Naive B cell (primary cell): Measurements from ENCODE around the gene TMEM191B. TPM values are rescaled to one million over a fixed set of nuclear protein-coding genes. Genes with fewer than 3 reads are reported as not detected.
"Not testable (repeated sequence)": the region's sequence is repeated elsewhere in the genome, so short reads cannot be mapped to it uniquely, and the experiment has no call there.

Experiments
- ATAC-seq, 2 donors: fragments of 150-1000 bp; cut with Tn5 transposase; 2 replicates each; pipeline ENCODE4 v1.10.0; 2021; ENCODE audit warnings: low read depth in 2 of 2, mild to moderate bottlenecking in 2 of 2, moderate library complexity in 2 of 2
- DNase-seq: peaks from one replicate; pipeline ENCODE4 v3.0.0; 2022
- H3K27ac Mint-ChIP-seq, 6 donors: one replicate each; pipeline ENCODE4 v1.8.0; 2020 to 2022; ENCODE audit warnings: mild to moderate bottlenecking in 6 of 6, mixed read lengths in 6 of 6, moderate library complexity in 5 of 6, inconsistent platforms in 2 of 6
- H3K27me3 Mint-ChIP-seq, 3 donors: one replicate each; pipeline ENCODE4 v1.8.0; 2021 to 2022; ENCODE audit warnings: mixed read lengths in 3 of 3, mild to moderate bottlenecking in 1 of 3
- H3K36me3 Mint-ChIP-seq, 2 donors: one replicate each; pipeline ENCODE4 v1.8.0; 2020 to 2022; ENCODE audit warnings: mixed read lengths in 2 of 2, inconsistent platforms in 1 of 2, mild to moderate bottlenecking in 1 of 2
- H3K4me1 Mint-ChIP-seq, 3 donors: one replicate each; pipeline ENCODE4 v1.8.0; 2020 to 2022; ENCODE audit warnings: mixed read lengths in 3 of 3, inconsistent platforms in 1 of 3, mild to moderate bottlenecking in 1 of 3, moderate library complexity in 1 of 3
- H3K4me3 Mint-ChIP-seq, 8 donors: one replicate each; pipeline ENCODE4 v1.8.0; 2020 to 2022; ENCODE audit warnings: mild to moderate bottlenecking in 8 of 8, mixed read lengths in 8 of 8, moderate library complexity in 8 of 8, inconsistent platforms in 2 of 8
- H3K9me3 Mint-ChIP-seq, 7 donors: one replicate each; pipeline ENCODE4 v1.8.0; 2020 to 2022; ENCODE audit warnings: mixed read lengths in 7 of 7, mild to moderate bottlenecking in 5 of 7, inconsistent platforms in 2 of 7, moderate library complexity in 1 of 7
- polyA plus RNA-seq, 6 donors: library from polyadenylated mRNA; unstranded; fragments of 300-500 nt; fragmentation: Illumina TruSeq; gene quantifications; one replicate each; pipeline ENCODE4 v1.2.3, GENCODE V29; 2021; ENCODE audit warnings: low read depth in 6 of 6

Gene TMEM191B
- polyA plus RNA-seq: 1 to 10 TPM in 2 of 6 donors, under 1 TPM in 1, not detected in 3; 0.67 to 3.5 (median 1.3) TPM

GRCh38 chr22:18527752-18528596, at the start of gene TMEM191B:
Gene TMEM191B (plus strand): TSS chr22:18527802. CDS start chr22:18527981, 179 bp downstream.
- not testable (repeated sequence) for H3K36me3 Mint-ChIP-seq, H3K27ac Mint-ChIP-seq, H3K4me1 Mint-ChIP-seq, DNase-seq, H3K27me3 Mint-ChIP-seq, H3K9me3 Mint-ChIP-seq
- peak; percentile 14 to 17 for ATAC-seq
- H3K4me3 Mint-ChIP-seq: peak within 1 kb of the TSS in 3 of 8 donors; percentile 22 to 89 (median 78)

DNA sequence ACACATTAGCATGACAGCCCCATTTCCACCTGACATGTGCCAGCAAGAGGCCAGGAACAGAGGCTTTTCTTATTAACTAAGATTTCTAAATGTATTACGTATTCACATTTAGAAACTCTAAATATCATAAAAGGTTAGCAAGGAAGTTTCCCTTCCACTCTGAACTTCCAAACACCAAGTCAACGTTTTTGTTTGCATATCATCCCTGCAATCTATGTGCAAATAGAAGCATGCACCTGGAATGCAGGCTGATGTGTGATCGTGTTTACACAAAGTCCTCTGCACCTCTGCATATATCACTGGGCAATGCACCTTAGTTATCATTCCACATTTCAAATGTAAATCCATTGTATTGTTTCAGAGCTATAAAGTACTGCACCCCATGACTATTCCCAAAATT, 31.4 kb upstream of the TMEM191B start:
- ATAC-seq, H3K27me3 Mint-ChIP-seq, H3K4me1 Mint-ChIP-seq, H3K9me3 Mint-ChIP-seq, DNase-seq, H3K36me3 Mint-ChIP-seq, H3K27ac Mint-ChIP-seq, H3K4me3 Mint-ChIP-seq: not testable (repeated sequence)

DNA sequence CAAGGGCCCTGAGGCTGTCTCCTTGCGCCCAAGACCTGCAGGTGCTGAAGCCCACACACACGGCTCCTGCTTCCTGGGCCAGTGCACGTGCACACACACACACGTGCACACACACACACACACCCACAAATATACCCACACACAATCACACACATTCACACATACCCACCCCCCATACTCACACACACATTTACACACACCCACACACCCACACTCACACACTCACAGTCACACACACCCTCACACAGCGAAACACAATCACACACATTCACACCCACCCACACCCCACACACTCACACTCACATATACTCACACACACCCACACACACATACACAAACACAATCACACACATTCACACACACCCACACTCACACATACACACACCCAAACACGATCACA, 16.3 kb upstream of the TMEM191B start:
- not testable (repeated sequence) for H3K4me1 Mint-ChIP-seq, H3K4me3 Mint-ChIP-seq, ATAC-seq, H3K27ac Mint-ChIP-seq, H3K36me3 Mint-ChIP-seq, H3K9me3 Mint-ChIP-seq, DNase-seq, H3K27me3 Mint-ChIP-seq

GRCh38 chr22:18512378-18512777, 15.2 kb upstream of the TMEM191B start:
- DNase-seq, H3K27me3 Mint-ChIP-seq, ATAC-seq, H3K4me3 Mint-ChIP-seq, H3K27ac Mint-ChIP-seq, H3K9me3 Mint-ChIP-seq, H3K36me3 Mint-ChIP-seq, H3K4me1 Mint-ChIP-seq: not testable (repeated sequence)

- DNase-seq, H3K27me3 Mint-ChIP-seq, H3K4me1 Mint-ChIP-seq, H3K9me3 Mint-ChIP-seq, ATAC-seq, H3K4me3 Mint-ChIP-seq, H3K27ac Mint-ChIP-seq, H3K36me3 Mint-ChIP-seq: not testable (repeated sequence)
Measured at GRCh38 chr22:18513454-18513853, 14.1 kb upstream of the TMEM191B start.

GRCh38 chr22:18518061-18518460, 9.5 kb upstream of the TMEM191B start, which contains the start of gene GGTLC3:
Gene GGTLC3 (minus strand): TSS chr22:18518161. CDS start chr22:18517897, 264 bp downstream.
- H3K4me1 Mint-ChIP-seq, DNase-seq, H3K9me3 Mint-ChIP-seq, H3K36me3 Mint-ChIP-seq, H3K4me3 Mint-ChIP-seq, ATAC-seq, H3K27me3 Mint-ChIP-seq, H3K27ac Mint-ChIP-seq: not testable (repeated sequence)

GRCh38 chr22:18522762-18523161, 4.8 kb upstream of the TMEM191B start:
- H3K27ac Mint-ChIP-seq, H3K9me3 Mint-ChIP-seq, H3K27me3 Mint-ChIP-seq, DNase-seq, ATAC-seq, H3K4me3 Mint-ChIP-seq, H3K36me3 Mint-ChIP-seq, H3K4me1 Mint-ChIP-seq: not testable (repeated sequence)

DNA sequence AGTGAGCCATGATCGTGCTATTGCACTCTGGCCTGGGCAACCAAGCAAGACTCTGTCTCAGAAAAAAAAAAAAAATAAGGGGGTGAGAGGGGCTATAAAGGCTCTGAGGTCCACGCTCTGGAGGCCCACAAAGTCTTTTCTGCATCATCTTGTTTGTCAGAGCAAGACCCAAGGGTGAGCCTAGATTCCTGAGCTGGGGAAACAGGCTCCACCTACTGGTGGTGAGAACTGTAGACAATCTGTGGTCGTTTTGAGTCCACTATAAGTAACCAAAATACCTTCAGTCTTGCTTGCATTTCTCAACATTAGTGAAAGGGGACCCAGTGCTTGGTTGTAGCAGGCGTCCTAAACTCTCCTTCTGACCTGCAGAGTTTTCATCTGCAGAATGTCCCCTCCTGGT, 4.3 kb upstream of the TMEM191B start:
- H3K27me3 Mint-ChIP-seq, H3K36me3 Mint-ChIP-seq, H3K4me3 Mint-ChIP-seq, DNase-seq, H3K9me3 Mint-ChIP-seq, ATAC-seq, H3K4me1 Mint-ChIP-seq, H3K27ac Mint-ChIP-seq: not testable (repeated sequence)

- not testable (repeated sequence) for H3K36me3 Mint-ChIP-seq, H3K27me3 Mint-ChIP-seq, H3K4me1 Mint-ChIP-seq, H3K9me3 Mint-ChIP-seq
- ATAC-seq: peak; percentile 73 to 76
- H3K4me3 Mint-ChIP-seq: peak overlapping the region in 2 of 8 donors; percentile 78 to 89
- H3K27ac Mint-ChIP-seq: peak overlapping the region in 1 of 6 donors; percentile 66
- DNase-seq: peak; percentile 70
Measured at GRCh38 chr22:18528597-18529415, 1.2 kb downstream of the TMEM191B start.

DNA sequence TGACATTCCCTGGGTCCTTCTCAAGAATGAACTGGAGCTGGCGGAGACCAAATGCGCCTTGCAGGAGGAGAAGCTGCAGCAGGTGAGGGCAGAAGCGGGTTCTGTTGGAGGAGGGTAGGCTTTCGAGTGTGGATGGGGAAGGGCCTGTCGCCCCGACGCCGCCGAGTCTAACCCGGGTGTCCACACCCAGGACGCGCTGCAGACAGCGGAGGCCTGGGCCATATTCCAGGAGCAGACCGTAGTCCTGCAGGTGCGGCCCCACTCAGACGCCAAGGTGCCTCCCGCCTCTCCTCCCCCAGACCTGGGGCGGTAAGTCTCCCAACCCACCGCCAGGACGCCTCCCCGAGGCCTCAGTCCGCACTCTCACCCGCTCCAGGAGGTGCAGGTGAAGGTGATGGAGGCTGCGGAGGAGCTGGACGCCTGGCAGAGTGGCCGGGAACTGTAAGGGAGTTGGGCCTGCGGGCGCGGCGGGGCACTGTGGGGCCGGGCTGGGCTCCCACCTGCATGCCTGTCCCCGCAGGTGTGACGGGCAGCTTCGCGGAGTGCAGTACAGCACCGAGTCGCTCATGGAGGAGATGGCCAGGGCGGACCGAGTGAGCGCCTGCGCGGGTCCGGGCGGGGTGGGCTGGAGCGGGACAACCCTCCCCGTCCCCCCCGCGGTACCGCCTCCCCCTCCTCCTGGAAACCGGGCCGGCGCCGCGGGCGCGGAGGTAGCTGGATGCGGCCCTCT, 2.0 kb downstream of the TMEM191B start:
- H3K4me3 Mint-ChIP-seq, H3K4me1 Mint-ChIP-seq, H3K9me3 Mint-ChIP-seq, H3K27ac Mint-ChIP-seq, H3K36me3 Mint-ChIP-seq, DNase-seq, H3K27me3 Mint-ChIP-seq: not testable (repeated sequence)
- ATAC-seq: peak; percentile 4 to 14

DNA sequence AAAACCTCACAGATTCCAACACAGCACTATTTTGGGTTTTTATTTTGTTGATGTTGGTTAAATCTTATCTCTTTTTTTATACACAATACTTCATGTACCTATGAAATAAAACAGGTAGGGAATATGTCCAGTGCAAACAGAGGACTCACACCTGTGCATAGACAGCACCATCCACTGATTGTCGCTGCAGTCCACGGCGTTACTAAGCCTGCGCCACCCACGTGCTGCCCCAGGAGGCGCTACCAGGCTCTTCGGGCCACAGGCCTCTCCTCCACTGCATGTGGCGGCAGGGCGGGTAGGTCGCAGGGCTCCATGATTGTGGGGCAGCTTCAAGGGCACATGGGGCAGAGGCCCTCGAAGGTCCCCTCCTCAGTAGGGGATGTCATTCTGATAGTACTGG, 6.0 kb downstream of the TMEM191B start:
- H3K9me3 Mint-ChIP-seq, DNase-seq, ATAC-seq, H3K36me3 Mint-ChIP-seq, H3K27me3 Mint-ChIP-seq, H3K4me3 Mint-ChIP-seq, H3K4me1 Mint-ChIP-seq, H3K27ac Mint-ChIP-seq: not testable (repeated sequence)

DNA sequence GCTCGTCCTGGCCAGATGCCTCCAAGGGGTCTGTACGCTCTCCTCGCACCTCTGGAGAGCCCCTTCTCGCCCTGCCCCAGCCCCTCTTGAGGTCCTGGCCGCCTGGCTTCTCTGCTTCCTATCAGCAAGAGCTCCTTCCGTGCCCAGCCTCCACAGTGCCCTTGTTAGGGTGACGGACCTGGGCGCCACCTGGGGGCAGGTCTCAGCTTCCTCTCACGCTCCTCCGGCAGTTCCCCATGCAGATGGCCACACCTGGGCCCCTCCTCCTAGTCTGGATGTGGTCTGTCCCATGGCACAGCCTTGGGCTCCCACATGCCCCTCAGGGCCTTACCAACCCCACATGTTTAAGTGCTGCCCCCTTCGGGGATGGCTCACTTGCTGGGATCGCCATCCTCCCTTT, 6.7 kb downstream of the TMEM191B start:
- not testable (repeated sequence) for DNase-seq, H3K4me3 Mint-ChIP-seq, H3K36me3 Mint-ChIP-seq, H3K4me1 Mint-ChIP-seq, H3K27me3 Mint-ChIP-seq, H3K9me3 Mint-ChIP-seq, H3K27ac Mint-ChIP-seq, ATAC-seq

- not testable (repeated sequence) for H3K36me3 Mint-ChIP-seq, H3K27ac Mint-ChIP-seq, H3K9me3 Mint-ChIP-seq, H3K4me1 Mint-ChIP-seq, ATAC-seq, DNase-seq, H3K27me3 Mint-ChIP-seq, H3K4me3 Mint-ChIP-seq
Measured at GRCh38 chr22:18539994-18540393, 12.4 kb downstream of the TMEM191B start.
